Measurements from ENCODE around the gene FCER1A. TPM values are rescaled to one million over a fixed set of nuclear protein-coding genes. Genes with fewer than 3 reads are reported as not detected.

The FCER1A gene
- total RNA-seq, 1 donor = not detected

GRCh38 chr1:159311679-159312078 is 9.5 kb downstream of the FCER1A start:
- no peak overlapping the region for H3K4me3 ChIP-seq (ENCODE audit: low read depth, low read length)
- no peak for TF ChIP-seq CTCF (IDR thresholded peaks at IDR 0.05; ENCODE audit: insufficient read depth, low read depth, low read length)
- DNase-seq (ENCODE audit: low read depth) = no peak

- H3K4me3 ChIP-seq (ENCODE audit: low read depth, low read length) = no peak overlapping the region
- no peak for DNase-seq (ENCODE audit: low read depth)
- TF ChIP-seq CTCF (IDR thresholded peaks at IDR 0.05; ENCODE audit: insufficient read depth, low read depth, low read length) = no peak
Observed at GRCh38 chr1:159315381-159315780, 13.2 kb downstream of the FCER1A start.

GRCh38 chr1:159318784-159319551 is 16.8 kb downstream of the FCER1A start:
- no peak for DNase-seq (ENCODE audit: low read depth)
- no peak for TF ChIP-seq CTCF (IDR thresholded peaks at IDR 0.05; ENCODE audit: insufficient read depth, low read depth, low read length)
- H3K4me3 ChIP-seq (ENCODE audit: low read depth, low read length) = no peak overlapping the region

GRCh38 chr1:159334797-159335196 is 32.7 kb downstream of the FCER1A start:
- TF ChIP-seq CTCF (IDR thresholded peaks at IDR 0.05; ENCODE audit: insufficient read depth, low read depth, low read length) = no peak

GRCh38 chr1:159338018-159338417 is 35.9 kb downstream of the FCER1A start:
- no peak for TF ChIP-seq CTCF (IDR thresholded peaks at IDR 0.05; ENCODE audit: insufficient read depth, low read depth, low read length)
- no peak overlapping the region for H3K4me3 ChIP-seq (ENCODE audit: low read depth, low read length)

More at GRCh38 chr1:159334797-159335196, 32.7 kb downstream of the FCER1A start:
- no peak overlapping the region for H3K4me3 ChIP-seq (ENCODE audit: low read depth, low read length)
- DNase-seq (ENCODE audit: low read depth) = no peak

GRCh38 chr1:159339536-159339935 is 37.4 kb downstream of the FCER1A start:
- no peak overlapping the region for H3K4me3 ChIP-seq (ENCODE audit: low read depth, low read length)
- no peak for TF ChIP-seq CTCF (IDR thresholded peaks at IDR 0.05; ENCODE audit: insufficient read depth, low read depth, low read length)
- DNase-seq (ENCODE audit: low read depth) = no peak

More at GRCh38 chr1:159338018-159338417, 35.9 kb downstream of the FCER1A start:
- no peak for DNase-seq (ENCODE audit: low read depth)

GRCh38 chr1:159341736-159342135 is 39.6 kb downstream of the FCER1A start:
- no peak overlapping the region for H3K4me3 ChIP-seq (ENCODE audit: low read depth, low read length)
- no peak for TF ChIP-seq CTCF (IDR thresholded peaks at IDR 0.05; ENCODE audit: insufficient read depth, low read depth, low read length)

More at GRCh38 chr1:159341736-159342135, 39.6 kb downstream of the FCER1A start:
- no peak for DNase-seq (ENCODE audit: low read depth)

Data from fibroblast of villous mesenchyme (primary cell).